Mucosa of descending colon (tissue), 3 donors: ENCODE measurements around the gene C1orf21. TPM values are rescaled to one million over a fixed set of nuclear protein-coding genes. Genes with fewer than 3 reads are reported as not detected.

Experiments used
- ATAC-seq: fragments of 200-7000 bp; cut with Tn5 transposase; one replicate; pipeline ENCODE4 v1.9.1; 2020; ENCODE audit warnings: mild to moderate bottlenecking, moderate library complexity
- DNase-seq, 3 donors: peaks; one replicate each; pipeline ENCODE4 v3.0.0-alpha.2; 2020
- H3K36me3 ChIP-seq: fragments of 200-600 bp; one replicate; pipeline ENCODE4 v1.8.0; 2021; ENCODE audit warnings: low read depth, mild to moderate bottlenecking
- H3K4me1 ChIP-seq: fragments of 200-600 bp; one replicate; pipeline ENCODE4 v1.8.0; 2021; ENCODE audit warnings: low read depth, mild to moderate bottlenecking
- H3K4me3 ChIP-seq: fragments of 200-600 bp; one replicate; pipeline ENCODE4 v1.8.0; 2021; ENCODE audit warnings: mild to moderate bottlenecking
- H3K9me3 ChIP-seq: fragments of 200-600 bp; one replicate; pipeline ENCODE4 v1.8.0; 2021; ENCODE audit warnings: mild to moderate bottlenecking
- intact Hi-C, 2 donors: fragments of 100-400 bp; cut with DNase I in 1 of 2; cut with micrococcal nuclease in 1 of 2; formaldehyde crosslinking; loops; one replicate each; pipeline versions ENCODE4 v1.11.0 to v1.11.1; 2022; cut with DNase I, micrococcal nuclease
- total RNA-seq, 3 donors: library from RNA; stranded (reverse); fragmentation: NEBNext Ultra II Directional in 2 of 3; extraction: Animal tissue kit (Norgen Biotek cat#: 25700) in 2 of 3; gene quantifications; one replicate each; pipeline versions ENCODE4 v1.2.1 to v1.2.4, GENCODE V29; 2021 to 2023
- TF ChIP-seq, protein P1 (sequence below): fragments of 200-600 bp; IDR thresholded peaks from one replicate; pipeline ENCODE4 v1.8.0; 2022; ENCODE audit warnings: antibody characterized with exemption, mild to moderate bottlenecking
- donor health status: DM: no; HTN: no; CAD: no; lungs with moderate emphysema.
- donor health status: DM: no; HTN: no; CAD: no.
- donor health status: DM: no; HTN: yes; CAD: no.

C1orf21 gene
- total RNA-seq, 3 donors from 2014 or later = 70.9 to 109 (median 96.8) TPM

DNA sequence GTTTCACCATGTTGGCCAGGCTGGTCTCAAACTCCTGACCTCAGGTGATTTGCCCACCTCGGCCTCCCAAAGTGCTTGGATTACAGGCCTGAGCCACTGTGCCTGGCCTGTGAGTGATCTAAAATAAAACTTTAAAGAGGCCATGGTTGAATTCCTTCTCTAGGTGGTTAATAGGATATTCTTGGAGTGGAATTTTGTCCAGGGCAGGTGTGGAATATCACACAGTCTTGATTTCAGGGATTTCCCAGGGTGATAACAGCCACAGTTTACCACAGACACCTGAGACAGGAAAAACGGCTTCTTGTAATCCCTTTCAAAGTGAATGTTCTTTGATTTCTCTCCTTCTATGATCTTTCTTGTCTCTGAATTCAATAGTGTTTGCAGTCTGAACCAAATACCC lies 32.1 kb upstream of the C1orf21 start:
- ATAC-seq (no peak), DNase-seq (no peak)
- Histone ChIP-seq H3K36me3 (no peaks in the 10 kb centered on the region), H3K4me3 (no peak overlapping the region), H3K4me1 (no peaks in the 10 kb centered on the region), H3K9me3 (no peaks in the 10 kb centered on the region)
- intact Hi-C loops = no loop called here
- TF ChIP-seq, protein P1, sequence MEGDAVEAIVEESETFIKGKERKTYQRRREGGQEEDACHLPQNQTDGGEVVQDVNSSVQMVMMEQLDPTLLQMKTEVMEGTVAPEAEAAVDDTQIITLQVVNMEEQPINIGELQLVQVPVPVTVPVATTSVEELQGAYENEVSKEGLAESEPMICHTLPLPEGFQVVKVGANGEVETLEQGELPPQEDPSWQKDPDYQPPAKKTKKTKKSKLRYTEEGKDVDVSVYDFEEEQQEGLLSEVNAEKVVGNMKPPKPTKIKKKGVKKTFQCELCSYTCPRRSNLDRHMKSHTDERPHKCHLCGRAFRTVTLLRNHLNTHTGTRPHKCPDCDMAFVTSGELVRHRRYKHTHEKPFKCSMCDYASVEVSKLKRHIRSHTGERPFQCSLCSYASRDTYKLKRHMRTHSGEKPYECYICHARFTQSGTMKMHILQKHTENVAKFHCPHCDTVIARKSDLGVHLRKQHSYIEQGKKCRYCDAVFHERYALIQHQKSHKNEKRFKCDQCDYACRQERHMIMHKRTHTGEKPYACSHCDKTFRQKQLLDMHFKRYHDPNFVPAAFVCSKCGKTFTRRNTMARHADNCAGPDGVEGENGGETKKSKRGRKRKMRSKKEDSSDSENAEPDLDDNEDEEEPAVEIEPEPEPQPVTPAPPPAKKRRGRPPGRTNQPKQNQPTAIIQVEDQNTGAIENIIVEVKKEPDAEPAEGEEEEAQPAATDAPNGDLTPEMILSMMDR = no peak

DNA sequence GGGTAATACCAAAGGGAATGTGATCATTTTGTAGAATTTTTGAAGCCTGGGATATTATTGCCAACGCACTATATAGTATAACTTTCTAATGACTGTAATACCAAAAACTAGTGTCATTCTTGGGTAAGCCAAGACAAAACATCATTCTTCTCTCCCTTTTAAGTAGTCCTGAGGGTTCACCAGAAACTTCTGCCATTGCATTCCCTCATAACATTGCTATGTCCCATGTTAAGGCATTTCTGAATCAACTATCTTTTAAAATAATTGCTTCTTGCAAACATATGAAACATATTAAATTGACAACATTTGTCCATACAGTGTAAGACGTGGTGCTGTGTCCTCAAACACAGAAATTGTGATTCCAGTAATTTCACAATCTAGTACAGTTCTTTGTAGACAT lies 29.9 kb upstream of the C1orf21 start:
- intact Hi-C loops = no loop called here
- no peaks in the 10 kb centered on the region for H3K4me1 ChIP-seq
- DNase-seq = no peak
- H3K9me3 ChIP-seq = no peaks in the 10 kb centered on the region
- no peaks in the 10 kb centered on the region for H3K36me3 ChIP-seq
- TF ChIP-seq, protein P1 = no peak
- ATAC-seq = no peak
- no peak overlapping the region for H3K4me3 ChIP-seq

GRCh38 chr1:184358256-184358655 lies 28.6 kb upstream of the C1orf21 start:
- H3K9me3 ChIP-seq = no peaks in the 10 kb centered on the region
- no peak for ATAC-seq
- intact Hi-C loops = no loop called here
- H3K4me1 ChIP-seq = no peaks in the 10 kb centered on the region
- H3K4me3 ChIP-seq = no peak overlapping the region
- no peak for DNase-seq
- H3K36me3 ChIP-seq = no peaks in the 10 kb centered on the region
- TF ChIP-seq, protein P1 = no peak

- no peaks in the 10 kb centered on the region for H3K9me3 ChIP-seq
- ATAC-seq (no peak), DNase-seq (no peak)
- H3K4me3 ChIP-seq = no peak overlapping the region
- TF ChIP-seq, protein P1 = no peak
- no peaks in the 10 kb centered on the region for H3K4me1 ChIP-seq
- intact Hi-C loops = no loop called here
- no peaks in the 10 kb centered on the region for H3K36me3 ChIP-seq
These were observed 26.9 kb upstream of the C1orf21 start for GRCh38 chr1:184359909-184360308.

DNA sequence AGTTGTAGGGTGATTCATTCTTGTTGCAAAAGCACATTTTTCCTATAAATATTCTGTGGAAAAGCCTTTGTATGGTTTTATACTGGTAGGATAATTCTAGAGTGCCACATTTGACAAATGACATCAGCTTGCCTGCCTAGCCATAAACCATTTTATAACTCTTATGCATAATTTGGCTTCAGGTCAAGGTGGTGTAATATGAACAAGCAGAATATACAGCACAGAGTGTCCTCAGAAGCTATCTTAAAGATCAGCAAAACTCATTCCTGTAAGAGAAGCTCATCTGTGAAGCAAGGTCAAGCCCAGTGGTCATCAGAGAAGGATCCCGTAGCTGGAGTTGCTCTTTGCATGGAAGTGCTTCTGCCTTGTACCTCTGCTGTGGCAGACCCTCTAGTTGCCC lies 24.0 kb upstream of the C1orf21 start:
- Histone ChIP-seq H3K4me1 (no peaks in the 10 kb centered on the region), H3K9me3 (no peaks in the 10 kb centered on the region), H3K4me3 (no peak overlapping the region), H3K36me3 (no peaks in the 10 kb centered on the region)
- TF ChIP-seq, protein P1 = no peak
- ATAC-seq = peak; percentile 93
- intact Hi-C loops = no loop called here
- peak in 1 of 3 donors; percentile 33 for DNase-seq

GRCh38 chr1:184365699-184366098 lies 21.1 kb upstream of the C1orf21 start:
- Histone ChIP-seq H3K4me1 (no peaks in the 10 kb centered on the region), H3K36me3 (no peaks in the 10 kb centered on the region), H3K4me3 (no peak overlapping the region), H3K9me3 (no peaks in the 10 kb centered on the region)
- TF ChIP-seq, protein P1 = no peak
- no peak for DNase-seq
- no peak for ATAC-seq
- intact Hi-C loops = no loop called here
